ENCODE data around the gene HIPK4. TPM values are rescaled to one million over a fixed set of nuclear protein-coding genes. Genes with fewer than 3 reads are reported as not detected.
"Not testable (repeated sequence)": the region's sequence is repeated elsewhere in the genome, so short reads cannot be mapped to it uniquely, and the experiment has no call there.

The HIPK4 gene
- total RNA-seq, 1 experiment from 2014 or later, result not detected

DNA sequence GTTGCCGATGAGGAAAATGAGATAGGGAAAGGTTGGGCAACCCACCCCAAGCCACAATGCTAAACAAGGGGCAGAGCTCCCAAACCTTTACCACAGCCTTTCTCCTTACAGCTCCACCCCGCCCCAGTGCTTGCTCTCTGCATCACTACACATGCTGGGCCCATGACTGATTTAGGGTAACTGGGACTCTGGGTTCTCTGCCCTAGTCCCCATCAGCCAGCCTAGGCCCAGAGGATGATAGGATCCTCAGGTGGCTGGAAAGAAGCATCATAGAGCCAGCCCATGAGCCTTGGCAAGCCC is 53.4 kb downstream of the HIPK4 start:
- peaks cover 61% of the 10 kb centered on the region for H3K36me3 Mint-ChIP-seq (ENCODE audit: insufficient read depth, unreplicated experiment)
- no peak for DNase-seq
- no peaks in the 10 kb centered on the region for H3K27me3 Mint-ChIP-seq (ENCODE audit: insufficient read depth, unreplicated experiment)
- POLR2A ChIA-PET, result no interaction called here
- no peaks in the 10 kb centered on the region for H3K9me3 Mint-ChIP-seq (ENCODE audit: unreplicated experiment)
- intact Hi-C loops (cut with micrococcal nuclease; ENCODE audit: unreplicated experiment), result no loop called here
- BruUV-seq (replicated peaks), result no TSS peak
- TF ChIP-seq, protein P1, sequence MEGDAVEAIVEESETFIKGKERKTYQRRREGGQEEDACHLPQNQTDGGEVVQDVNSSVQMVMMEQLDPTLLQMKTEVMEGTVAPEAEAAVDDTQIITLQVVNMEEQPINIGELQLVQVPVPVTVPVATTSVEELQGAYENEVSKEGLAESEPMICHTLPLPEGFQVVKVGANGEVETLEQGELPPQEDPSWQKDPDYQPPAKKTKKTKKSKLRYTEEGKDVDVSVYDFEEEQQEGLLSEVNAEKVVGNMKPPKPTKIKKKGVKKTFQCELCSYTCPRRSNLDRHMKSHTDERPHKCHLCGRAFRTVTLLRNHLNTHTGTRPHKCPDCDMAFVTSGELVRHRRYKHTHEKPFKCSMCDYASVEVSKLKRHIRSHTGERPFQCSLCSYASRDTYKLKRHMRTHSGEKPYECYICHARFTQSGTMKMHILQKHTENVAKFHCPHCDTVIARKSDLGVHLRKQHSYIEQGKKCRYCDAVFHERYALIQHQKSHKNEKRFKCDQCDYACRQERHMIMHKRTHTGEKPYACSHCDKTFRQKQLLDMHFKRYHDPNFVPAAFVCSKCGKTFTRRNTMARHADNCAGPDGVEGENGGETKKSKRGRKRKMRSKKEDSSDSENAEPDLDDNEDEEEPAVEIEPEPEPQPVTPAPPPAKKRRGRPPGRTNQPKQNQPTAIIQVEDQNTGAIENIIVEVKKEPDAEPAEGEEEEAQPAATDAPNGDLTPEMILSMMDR (IDR thresholded peaks at IDR 0.05; ENCODE audit: insufficient read depth in 1 of 2, low read depth in 1 of 2, low read length in 1 of 2, severe bottlenecking in 1 of 2, unreplicated experiment in 1 of 2), result no peak
- Histone ChIP-seq H3K9me3 (no peaks in the 10 kb centered on the region), H3K4me3 (ENCODE audit: low read depth, low read length) (no peak overlapping the region), H3K36me3 (ENCODE audit: control insufficient read depth, insufficient read depth, low read length) (no peaks in the 10 kb centered on the region), H3K4me1 (no peaks in the 10 kb centered on the region), H3K27me3 (replicated peaks; ENCODE audit: control insufficient read depth, insufficient read depth, low read length) (no peaks in the 10 kb centered on the region)
- H3K4me3 Mint-ChIP-seq (ENCODE audit: unreplicated experiment), result no peak overlapping the region
- no peaks in the 10 kb centered on the region for H3K4me1 Mint-ChIP-seq (ENCODE audit: low read depth, unreplicated experiment)
- CTCF ChIA-PET, result interaction anchor here (0.8 kb wide), 1 partner anchor 31 kb away, joined by 4 read pairs; no protein-coding TSS in a partner anchor
- no peak overlapping the region for H3K27ac Mint-ChIP-seq (ENCODE audit: unreplicated experiment)

DNA sequence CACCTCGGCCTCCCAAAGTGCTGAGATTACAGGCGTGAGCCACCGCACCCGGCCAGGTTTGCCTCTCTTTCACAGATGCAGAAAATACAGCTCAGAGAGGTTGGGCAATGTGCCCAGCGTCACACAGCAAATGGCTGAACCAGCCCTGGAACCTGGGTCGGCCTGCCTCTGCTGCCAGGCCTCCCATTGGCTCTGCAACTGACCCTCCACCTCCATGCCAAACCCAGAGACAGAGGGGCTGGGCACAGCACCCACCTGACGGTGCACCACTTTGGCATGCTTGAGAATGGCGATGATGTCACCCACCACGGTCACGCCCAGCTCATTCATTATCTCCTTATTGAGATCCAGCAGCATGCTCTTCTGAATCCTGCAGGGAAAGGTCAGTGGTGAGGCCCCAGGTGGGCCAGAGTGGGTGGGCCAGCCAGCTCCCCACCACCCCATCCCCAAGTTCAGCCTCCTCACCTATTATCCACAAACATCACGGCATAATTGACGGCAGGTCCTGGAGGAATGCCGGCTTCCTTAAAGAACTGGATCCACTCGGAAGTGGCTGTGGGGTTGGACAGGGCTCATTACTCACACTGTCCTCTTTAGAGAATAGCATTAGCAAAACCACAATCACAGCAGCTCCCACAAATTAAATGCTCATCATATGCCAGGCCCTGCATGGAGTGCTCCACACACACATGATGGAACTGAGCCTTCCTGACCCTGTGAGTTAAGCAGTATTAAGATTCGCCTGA is 54.0 kb downstream of the HIPK4 start:
- Mint-ChIP-seq H3K9me3 (ENCODE audit: unreplicated experiment) (no peaks in the 10 kb centered on the region), H3K4me3 (ENCODE audit: unreplicated experiment) (no peak overlapping the region), H3K27ac (ENCODE audit: unreplicated experiment) (no peak overlapping the region), H3K4me1 (ENCODE audit: low read depth, unreplicated experiment) (no peaks in the 10 kb centered on the region), H3K36me3 (ENCODE audit: insufficient read depth, unreplicated experiment) (peaks cover 67% of the 10 kb centered on the region), H3K27me3 (ENCODE audit: insufficient read depth, unreplicated experiment) (no peaks in the 10 kb centered on the region)
- no peaks in the 10 kb centered on the region for H3K4me1 ChIP-seq
- intact Hi-C loops (cut with micrococcal nuclease; ENCODE audit: unreplicated experiment), result no loop called here
- ChIA-PET CTCF (interaction anchor here (0.8 kb wide), 1 partner anchor 31 kb away, joined by 4 read pairs; no protein-coding TSS in a partner anchor), POLR2A (no interaction called here)
- H3K36me3 ChIP-seq (ENCODE audit: control insufficient read depth, insufficient read depth, low read length), result peaks cover under 1% of the 10 kb centered on the region; the same call in 1 of the 2 replicates
- no peak for DNase-seq
- BruUV-seq (replicated peaks), result no TSS peak
- TF ChIP-seq, protein P1 (IDR thresholded peaks at IDR 0.05; ENCODE audit: insufficient read depth in 1 of 2, low read depth in 1 of 2, low read length in 1 of 2, severe bottlenecking in 1 of 2, unreplicated experiment in 1 of 2), result no peak
- no peaks in the 10 kb centered on the region for H3K27me3 ChIP-seq (replicated peaks; ENCODE audit: control insufficient read depth, insufficient read depth, low read length)
- H3K4me3 ChIP-seq (ENCODE audit: low read depth, low read length), result no peak overlapping the region
- H3K9me3 ChIP-seq, result no peaks in the 10 kb centered on the region

DNA sequence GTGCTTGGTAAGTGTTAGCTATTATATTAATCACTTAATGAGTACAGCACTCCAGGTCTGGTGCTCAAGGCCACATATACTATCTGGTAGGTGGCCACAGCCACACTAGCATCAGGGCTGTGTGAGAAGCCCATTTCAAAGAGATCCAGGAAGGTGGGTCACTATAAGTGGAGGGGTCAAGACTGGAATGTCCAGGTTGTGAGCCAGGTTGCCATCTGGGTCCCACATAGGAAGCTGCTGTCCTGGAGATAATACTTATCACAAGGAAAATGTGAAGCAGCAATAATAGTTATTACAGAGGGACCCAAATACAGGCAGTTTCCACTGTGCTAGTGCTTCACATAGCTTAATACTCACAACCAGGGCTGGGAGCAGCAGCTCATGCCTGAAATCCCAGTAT is 54.9 kb downstream of the HIPK4 start:
- TF ChIP-seq, protein P1 (IDR thresholded peaks at IDR 0.05; ENCODE audit: insufficient read depth in 1 of 2, low read depth in 1 of 2, low read length in 1 of 2, severe bottlenecking in 1 of 2, unreplicated experiment in 1 of 2), result no peak
- no peak overlapping the region for H3K4me3 Mint-ChIP-seq (ENCODE audit: unreplicated experiment)
- Histone ChIP-seq H3K4me3 (ENCODE audit: low read depth, low read length) (no peak overlapping the region), H3K4me1 (no peaks in the 10 kb centered on the region), H3K27me3 (replicated peaks; ENCODE audit: control insufficient read depth, insufficient read depth, low read length) (no peaks in the 10 kb centered on the region), H3K9me3 (no peaks in the 10 kb centered on the region), H3K36me3 (ENCODE audit: control insufficient read depth, insufficient read depth, low read length) (peaks cover 2% of the 10 kb centered on the region)
- POLR2A ChIA-PET, result no interaction called here
- no peak overlapping the region for H3K27ac Mint-ChIP-seq (ENCODE audit: unreplicated experiment)
- CTCF ChIA-PET, result interaction anchor here (0.6 kb wide), 1 partner anchor 1449 kb away, joined by 4 read pairs; no protein-coding TSS in a partner anchor
- DNase-seq, result no peak
- intact Hi-C loops (cut with micrococcal nuclease; ENCODE audit: unreplicated experiment), result no loop called here
- H3K4me1 Mint-ChIP-seq (ENCODE audit: low read depth, unreplicated experiment), result no peaks in the 10 kb centered on the region
- no peaks in the 10 kb centered on the region for H3K27me3 Mint-ChIP-seq (ENCODE audit: insufficient read depth, unreplicated experiment)
- H3K36me3 Mint-ChIP-seq (ENCODE audit: insufficient read depth, unreplicated experiment), result peaks cover 74% of the 10 kb centered on the region
- BruUV-seq (replicated peaks), result no TSS peak
- H3K9me3 Mint-ChIP-seq (ENCODE audit: unreplicated experiment), result no peaks in the 10 kb centered on the region

DNA sequence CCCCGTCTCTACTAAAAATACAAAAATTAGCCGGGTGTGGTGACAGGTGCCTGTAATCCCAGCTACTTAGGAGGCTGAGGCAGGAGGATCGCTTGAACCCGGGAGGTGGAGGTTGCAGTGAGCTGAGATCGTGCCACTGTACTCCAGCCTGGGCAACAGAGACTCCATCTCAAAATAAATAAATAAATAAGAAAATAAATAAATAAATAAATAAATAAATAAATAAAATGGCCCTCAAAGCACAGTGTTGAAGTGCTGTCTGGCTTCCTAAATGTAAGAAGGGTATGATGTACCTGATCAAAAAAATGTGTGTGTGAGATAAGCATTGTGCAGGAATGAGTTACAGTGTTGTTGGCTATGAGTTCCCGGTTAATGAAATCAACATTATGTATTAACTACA is 56.9 kb downstream of the HIPK4 start:
- DNase-seq; H3K27me3 Mint-ChIP-seq (ENCODE audit: insufficient read depth, unreplicated experiment); CTCF ChIA-PET; POLR2A ChIA-PET; H3K27ac Mint-ChIP-seq (ENCODE audit: unreplicated experiment); BruUV-seq (replicated peaks); H3K4me3 ChIP-seq (ENCODE audit: low read depth, low read length); H3K4me1 ChIP-seq; intact Hi-C loops (cut with micrococcal nuclease; ENCODE audit: unreplicated experiment); H3K36me3 ChIP-seq (ENCODE audit: control insufficient read depth, insufficient read depth, low read length); H3K4me1 Mint-ChIP-seq (ENCODE audit: low read depth, unreplicated experiment); H3K9me3 Mint-ChIP-seq (ENCODE audit: unreplicated experiment); H3K4me3 Mint-ChIP-seq (ENCODE audit: unreplicated experiment); H3K9me3 ChIP-seq; H3K27me3 ChIP-seq (replicated peaks; ENCODE audit: control insufficient read depth, insufficient read depth, low read length): not testable (repeated sequence)
- H3K36me3 Mint-ChIP-seq (ENCODE audit: insufficient read depth, unreplicated experiment), result peaks cover 78% of the 10 kb centered on the region
